NCI-H128 (cell line): ENCODE data around the gene PARG.
"Not testable (repeated sequence)": the region's sequence is repeated elsewhere in the genome, so short reads cannot be mapped to it uniquely, and the experiment has no call there.

Experiments
- DNase-seq: peaks from one replicate; lab custom pipeline; 2025; ENCODE audit not compliant: unreplicated experiment; lab: John Stamatoyannopoulos, UW

Gene PARG

DNA sequence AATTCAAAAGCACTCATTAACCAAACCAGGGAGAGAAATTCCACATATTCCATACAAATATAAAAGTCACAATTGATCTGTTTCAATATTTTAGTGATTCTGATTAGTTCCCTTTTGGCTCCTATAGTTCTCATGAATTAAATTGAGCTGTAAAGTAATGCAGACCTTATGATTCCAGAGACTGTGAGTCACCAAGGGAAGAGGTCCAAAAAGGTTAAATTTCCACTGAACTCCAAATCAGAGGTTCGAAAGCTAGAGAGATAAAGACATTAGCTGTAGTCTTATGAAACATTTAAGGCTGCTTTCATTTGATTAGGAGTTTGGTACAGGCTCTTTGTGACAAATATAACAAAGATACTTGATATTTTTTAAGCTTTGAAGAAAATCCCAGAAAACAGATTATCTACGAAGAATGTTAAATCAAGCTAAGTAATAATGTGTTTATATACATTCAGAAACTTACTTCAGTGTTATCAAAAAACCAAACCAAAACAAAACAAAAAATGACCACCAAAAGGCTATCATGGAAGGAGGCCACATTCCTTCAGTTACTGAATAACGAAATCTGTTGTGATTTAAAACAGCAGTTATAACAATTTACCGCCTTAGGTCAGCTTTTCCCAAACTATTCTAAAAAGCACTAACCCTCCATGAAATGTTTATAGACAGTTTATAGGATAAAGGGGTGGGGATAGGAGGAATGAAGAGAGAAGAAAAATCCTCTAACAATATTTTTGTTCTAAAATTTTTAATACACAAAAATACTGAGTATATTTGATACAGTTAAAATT is 33.3 kb downstream of the PARG start:
- not testable (repeated sequence) for DNase-seq

DNA sequence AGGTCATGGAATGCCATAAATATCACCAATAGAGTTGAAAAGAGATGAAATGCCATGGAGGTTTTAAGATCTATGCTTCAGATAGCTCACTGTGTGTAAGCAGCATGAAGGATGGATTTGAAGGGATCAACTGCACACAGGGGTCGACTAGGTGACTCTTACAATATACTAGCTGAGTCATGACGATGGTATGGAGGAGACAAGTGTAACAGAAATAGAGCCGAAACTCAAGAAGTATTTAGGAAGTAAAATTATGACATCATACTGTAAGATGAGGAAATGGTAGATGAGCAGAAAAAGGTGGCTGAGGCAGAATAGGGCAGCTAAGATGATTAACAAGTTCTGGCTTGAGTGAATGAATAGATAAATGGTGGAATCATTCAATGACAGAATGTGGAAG is 38.0 kb downstream of the PARG start:
- not testable (repeated sequence) for DNase-seq

DNA sequence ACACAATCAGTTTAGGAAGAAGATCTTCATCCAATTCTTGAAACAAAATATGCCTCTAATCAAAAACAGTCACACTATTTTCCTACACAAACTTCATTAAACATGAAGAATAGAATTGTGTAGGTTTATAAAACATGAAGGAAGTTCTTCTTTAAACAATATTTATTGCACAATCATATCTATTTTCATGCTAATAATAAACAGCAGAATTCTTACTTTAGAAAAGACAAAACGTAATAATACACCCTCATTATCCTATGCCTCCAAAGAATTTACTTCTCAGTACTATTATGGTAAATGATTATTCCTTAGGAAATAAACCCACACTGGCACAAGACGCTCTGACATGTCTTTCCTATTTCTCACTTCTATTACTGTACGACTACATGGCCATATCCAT is 41.4 kb downstream of the PARG start:
- not testable (repeated sequence) for DNase-seq

DNA sequence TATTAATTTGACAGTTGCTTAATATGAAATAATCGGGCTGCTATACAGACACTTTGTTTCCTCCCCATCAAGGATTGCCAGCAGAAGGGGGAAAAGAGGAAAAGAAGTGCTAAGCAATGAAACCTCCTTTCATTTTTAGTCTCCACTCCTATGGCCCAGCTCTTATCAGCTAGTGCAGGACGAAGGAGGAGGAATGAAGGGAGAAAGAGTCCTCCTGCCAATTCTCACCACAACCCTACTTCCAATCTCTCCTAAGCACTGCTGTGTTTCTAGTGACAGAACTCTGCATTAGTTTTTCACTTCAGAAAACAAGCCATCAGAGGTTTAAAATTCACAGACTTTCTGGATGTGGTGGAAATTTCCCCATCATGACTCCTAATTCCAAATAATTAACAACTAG is 41.8 kb downstream of the PARG start:
- DNase-seq, result not testable (repeated sequence)

DNA sequence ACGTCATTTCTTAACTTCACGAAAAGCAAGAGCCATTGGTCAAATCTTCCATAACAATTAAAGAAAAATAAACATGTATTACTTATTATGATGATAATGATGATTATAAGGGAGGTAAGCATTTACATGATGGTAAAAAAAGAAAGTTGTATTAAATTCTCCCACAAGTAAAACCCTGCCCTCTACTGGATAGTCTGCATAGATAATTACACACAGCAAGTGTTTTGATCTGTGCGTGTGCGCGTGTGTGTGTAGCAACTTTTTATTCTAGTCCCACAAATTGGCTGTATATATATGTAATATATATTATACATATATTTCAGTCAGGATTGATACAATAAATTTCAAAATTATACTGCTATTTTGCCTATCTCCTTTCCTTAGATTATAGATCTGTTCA is 51.8 kb downstream of the PARG start:
- not testable (repeated sequence) for DNase-seq

DNA sequence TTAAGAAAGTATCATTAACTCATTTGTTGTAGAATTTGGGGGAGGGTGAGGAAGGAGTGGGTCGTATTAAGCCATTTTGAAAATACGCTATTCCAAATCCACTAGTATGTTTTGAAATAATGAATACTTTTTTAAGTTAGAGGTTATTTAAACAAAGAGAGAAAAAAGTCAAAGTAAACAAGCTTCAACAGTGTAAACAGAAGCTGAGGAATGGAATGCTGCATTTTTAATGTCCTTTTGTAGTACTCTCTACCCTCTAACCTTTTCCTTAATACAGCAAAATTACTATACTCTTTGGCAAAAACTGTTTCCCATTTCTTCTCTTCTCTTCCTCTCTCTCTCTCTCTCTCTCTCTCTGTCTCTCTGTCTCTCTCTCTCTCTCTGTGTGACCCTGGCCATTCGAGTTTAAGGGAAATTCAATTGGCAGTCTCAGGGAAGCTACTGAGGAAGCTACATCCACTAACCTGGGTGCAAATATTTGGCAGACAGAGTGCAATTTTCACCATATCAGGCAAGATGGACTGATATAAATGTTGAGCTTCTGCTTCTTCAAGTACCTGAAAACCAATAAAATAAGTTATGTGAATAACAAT is 57.0 kb downstream of the PARG start:
- not testable (repeated sequence) for DNase-seq

DNA sequence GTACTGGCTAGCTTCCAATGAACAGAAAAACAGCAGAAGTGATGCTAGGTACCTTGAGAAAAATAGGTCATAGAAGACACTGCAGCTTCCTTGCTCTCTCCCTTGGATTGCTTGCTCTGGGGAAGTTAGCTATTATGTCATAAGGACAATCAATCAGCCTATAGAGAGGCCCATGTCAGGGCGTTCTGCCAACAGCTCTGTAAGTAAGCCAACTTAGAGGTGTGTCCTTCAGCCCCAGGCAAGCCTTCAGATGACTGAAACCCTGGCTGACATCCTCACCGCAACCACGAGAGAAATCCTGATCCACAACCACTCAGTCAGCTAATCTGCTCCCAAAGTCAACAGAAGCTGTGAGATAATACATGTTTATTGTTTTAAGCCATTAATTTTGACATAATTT is 58.0 kb downstream of the PARG start:
- not testable (repeated sequence) for DNase-seq

DNA sequence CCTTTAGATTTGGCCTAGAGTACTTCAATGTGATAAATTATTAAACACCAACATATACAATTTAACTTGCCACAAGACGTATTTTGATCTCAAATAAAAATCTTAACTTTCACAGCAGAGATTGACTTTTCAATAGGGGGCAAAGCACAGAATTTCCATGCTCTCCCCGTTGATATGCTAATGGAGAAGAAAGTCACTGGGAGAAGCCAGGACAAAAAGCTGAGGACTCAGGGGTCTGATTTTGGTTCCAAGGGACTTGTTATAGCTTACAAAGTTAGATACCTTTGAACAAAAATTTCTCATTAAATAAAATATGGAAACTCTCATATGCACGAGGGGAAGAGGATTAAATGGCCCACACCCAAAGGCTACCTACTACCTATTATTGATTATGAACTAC is 59.5 kb downstream of the PARG start:
- not testable (repeated sequence) for DNase-seq

DNA sequence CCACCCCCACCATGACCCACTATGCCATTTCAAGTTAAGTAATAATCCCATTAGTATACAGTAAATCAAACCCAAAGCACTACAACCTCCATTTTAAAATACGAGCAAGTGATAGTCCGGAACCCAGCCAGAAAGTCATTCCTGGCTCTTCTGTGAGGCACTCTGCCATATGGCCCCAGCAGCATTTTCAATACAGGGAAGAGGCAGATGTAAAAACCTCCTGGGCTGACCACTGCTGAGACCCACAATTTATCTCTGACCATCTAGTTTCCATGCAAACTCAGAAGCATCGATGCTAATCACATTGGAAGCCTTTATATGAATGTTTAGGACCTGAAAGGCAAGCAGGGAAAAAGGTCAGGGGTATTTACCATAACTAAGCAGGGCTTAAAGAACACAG is 69.1 kb downstream of the PARG start:
- not testable (repeated sequence) for DNase-seq

DNA sequence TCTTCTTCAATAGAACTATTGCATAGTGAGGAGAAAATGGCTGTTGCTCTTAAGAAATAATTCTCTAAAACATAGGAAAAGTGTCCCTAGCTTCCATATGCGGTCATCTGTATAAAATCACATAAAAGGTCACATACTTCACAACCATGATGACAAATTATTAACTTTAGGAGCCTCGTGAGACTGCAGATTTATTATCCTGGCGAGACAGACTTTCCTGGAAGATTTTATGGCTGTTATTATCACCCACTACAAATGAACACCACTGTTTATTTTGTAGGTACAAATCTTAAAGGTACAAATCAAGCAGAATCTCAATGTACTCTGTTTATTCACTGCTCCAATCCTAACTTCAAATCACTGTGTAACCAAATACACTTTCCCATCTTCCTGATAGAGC is 70.4 kb downstream of the PARG start:
- not testable (repeated sequence) for DNase-seq

DNA sequence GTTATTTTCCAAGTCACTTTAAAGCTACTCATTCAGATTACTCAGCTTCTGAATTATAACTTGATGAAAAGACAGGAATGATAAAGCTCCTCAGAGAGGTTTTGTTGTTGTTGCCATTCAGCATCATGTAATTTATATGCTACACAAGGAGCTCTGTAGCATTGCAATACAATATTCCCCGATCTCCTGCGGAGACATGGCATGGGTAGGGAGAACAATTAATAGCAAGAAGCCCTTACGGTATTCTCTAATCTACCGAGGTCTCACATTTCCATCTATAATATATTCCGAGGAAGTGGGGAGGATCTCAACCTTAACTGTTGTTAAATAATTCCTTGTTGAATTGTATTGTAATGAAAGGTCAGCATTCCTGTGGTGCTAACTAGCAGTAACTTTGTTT is 81.9 kb downstream of the PARG start:
- not testable (repeated sequence) for DNase-seq

DNA sequence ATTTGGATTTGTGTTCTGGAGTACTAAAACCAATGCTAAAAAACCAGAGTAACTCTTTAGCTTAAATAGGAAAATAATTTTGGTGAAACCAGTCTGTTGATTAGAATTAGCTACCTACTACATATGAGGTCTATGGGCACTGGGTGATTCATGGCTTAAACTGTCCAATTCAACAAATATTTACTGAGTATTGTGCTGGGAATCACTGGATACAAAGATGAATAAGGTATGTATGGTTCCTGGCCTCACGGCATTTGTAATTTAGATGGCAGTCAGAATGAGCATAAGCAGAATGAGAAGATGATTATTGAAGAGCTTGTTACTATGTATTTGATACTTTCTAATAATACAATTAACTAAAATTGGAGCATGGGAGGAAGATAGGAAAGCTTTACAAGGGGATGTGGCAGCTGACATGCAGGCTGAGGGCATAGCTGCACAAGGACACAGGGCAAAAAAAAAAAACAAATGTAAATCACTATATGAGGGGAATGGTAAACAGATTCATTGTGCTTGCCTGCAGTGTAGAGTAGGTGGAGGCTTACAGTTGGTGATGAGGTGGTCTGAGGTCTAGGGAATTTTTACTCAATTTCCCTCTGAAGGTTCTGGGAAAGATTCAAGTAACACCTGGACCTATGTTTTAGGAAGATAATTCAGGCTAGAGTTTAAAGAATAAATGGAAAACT is 83.0 kb downstream of the PARG start:
- not testable (repeated sequence) for DNase-seq

DNA sequence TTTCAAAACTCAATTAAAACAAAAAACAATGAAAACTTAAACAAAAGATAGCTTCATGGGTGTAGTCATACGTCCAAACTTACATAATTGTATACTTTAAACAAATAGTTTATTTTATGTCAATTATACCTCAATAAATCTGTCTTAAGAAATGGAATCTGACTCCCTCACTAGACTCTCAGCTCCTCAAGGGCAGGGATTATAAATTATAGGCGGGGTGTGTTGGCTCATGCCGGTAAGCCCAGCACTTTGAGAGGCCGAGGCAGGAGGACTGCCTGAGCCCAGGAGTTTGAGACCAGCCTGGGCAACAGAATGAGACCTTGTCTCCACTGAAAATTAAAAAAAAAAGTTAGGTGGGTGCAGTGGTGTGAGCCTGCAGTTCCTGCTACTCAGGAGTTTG is 92.3 kb downstream of the PARG start:
- DNase-seq, result not testable (repeated sequence)

DNA sequence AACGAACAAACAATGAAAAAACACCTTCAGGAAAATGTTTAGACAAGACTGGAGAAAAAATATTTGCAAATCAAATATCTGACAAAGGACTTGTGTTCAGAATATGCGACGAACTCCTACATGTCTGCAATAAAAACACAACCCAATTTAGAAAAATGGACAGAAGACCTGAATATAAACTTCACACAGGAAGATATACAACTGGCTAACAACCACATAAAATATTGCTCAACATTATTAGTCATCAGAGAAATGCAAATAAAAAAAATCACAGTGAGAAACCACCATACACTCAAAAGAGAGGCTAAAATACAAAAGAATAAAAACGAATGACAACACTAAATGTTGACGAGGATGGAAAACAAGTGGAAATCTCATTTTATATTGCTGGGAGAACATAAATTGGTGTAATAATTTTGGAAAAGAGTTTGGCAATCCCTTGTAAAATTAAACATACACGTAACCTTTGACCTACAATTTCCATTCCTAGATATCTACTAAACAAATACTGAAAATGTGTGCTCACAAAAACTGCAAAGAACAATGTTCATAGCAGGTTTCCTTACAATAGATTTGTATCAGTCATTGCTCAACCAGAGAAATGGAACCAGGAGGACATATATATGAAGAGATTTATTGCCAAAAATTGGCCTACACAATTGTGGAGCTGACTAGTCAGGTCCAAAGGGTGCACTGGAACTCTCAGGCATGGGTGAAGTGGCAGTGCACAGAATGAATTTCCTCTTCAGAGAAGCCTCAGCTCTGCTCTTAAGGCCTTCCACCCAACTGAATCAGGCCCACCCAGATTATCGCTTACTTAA is 96.8 kb downstream of the PARG start:
- DNase-seq, result no peak

DNA sequence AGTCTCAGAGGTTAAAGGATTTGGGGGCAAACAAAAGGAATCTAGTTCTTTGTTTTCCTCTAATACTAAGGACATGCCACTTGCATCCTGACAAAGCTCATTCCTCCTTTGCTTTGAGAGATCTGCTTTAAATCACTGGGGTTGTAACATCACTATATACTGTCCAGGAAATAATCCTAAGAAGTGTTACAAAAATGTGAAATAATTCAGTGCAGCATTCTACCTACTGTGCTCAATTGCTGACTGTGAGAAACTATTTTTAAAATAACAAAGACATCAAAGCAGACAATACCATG is 99.5 kb downstream of the PARG start:
- DNase-seq, result not testable (repeated sequence)

DNA sequence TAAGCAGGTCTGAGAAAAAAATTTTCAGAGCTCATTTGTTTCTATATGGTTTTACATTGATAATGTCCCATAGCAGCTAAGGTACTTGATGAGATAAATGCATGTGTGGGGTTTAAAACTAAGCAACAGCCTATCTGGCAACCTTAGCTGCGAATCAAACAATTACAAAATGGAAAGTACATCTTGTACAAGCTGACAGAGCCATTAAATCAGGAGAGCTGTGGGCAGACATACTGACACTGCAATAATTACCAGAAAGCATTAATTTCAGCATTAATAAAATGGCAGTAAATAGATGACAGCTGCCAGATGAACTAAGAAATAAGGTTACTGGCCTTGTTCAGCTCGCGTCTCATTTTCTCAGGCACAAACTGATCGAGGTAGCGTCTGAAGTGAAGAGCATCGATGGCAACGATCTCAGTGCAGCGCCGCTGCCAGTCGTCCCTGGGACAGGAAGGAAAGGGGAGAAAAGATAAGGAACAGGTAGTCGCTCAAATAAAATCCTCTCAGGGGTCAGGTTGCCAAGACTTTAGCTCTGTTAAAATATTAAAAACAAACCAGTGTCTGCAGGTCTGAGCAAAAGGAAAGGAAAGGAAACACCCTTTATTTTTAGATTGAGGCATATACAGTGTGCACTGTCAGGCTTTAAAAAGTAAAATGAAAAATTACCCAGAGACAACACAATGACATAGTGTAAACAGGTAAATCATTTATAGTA is 100.1 kb downstream of the PARG start:
- no peak for DNase-seq

DNA sequence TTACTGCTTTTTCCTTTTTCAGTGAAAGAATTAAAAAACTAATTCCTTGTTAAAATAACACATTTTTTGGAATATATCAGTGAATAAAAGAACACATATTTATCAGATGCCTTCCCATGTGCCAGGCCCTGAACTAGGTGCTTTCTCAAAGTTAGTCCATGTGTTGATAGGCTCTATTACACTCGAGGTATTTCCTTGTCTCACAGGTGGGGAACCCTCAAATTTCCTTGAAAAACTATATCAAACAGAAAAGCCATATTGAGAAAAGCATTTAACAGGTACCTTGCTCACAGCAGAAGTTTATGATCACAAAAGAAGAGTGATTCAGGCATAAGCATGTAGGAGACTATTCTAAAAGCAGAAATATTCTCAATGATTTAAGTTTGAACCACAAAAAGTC is 104.1 kb downstream of the PARG start:
- no peak for DNase-seq

DNA sequence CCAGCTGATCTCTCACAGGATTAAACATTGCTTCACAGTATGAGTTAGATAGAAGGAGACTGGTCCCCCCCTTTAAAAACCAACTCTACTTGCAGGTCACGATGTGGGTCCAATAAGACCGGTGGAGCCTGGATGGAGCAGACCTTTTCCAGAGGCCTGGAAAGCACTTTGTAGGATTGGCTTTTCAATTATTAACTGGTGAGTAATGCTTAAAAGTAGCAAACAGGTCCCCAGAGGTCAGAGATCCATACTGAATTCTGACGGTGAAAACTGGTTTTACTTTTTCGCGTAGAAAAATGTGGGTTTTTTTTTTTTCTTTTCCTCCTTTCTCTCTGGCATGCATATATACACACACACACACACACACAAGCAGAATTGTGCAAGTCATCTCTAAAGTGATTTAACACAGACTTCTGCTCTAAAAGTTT is 104.8 kb downstream of the PARG start:
- no peak for DNase-seq

DNA sequence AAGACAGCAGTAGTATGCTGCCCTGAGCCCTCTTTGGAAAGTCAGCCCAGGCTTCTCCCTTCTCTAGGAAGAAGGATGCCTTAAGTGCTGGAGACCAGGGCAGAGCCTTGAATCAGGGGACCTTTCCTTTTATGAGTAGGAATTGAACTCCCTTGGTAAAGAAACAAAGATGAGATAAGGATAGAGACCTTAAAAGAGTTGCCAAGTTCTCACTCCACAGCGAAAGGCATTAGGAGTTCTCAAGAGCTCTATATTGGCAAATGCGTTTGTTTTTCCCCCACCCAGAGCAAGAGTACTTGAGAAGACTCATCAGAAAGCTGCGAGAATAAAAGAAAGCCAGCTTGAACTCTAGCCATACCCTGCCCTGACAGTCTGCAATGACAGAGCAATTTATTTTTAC is 106.9 kb downstream of the PARG start:
- no peak for DNase-seq

DNA sequence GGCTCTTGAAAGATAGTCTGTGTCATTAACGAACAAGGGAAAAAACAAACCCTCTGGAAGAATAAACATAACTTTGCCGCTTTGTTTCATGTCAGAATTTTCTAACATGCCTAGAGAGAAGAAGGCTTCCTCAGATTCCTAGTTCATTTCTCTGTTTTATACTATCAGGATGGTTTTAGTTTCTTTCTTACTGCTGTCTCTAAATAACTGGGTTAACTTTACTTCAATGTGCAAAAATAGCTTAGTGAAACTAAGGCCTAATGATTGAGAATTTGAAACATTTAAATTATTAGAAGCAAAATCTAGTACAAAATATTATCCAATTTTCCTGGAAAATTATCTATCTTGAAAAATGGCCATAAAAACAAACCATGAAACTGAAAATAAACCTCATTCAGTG is 107.6 kb downstream of the PARG start:
- DNase-seq, result no peak

DNA sequence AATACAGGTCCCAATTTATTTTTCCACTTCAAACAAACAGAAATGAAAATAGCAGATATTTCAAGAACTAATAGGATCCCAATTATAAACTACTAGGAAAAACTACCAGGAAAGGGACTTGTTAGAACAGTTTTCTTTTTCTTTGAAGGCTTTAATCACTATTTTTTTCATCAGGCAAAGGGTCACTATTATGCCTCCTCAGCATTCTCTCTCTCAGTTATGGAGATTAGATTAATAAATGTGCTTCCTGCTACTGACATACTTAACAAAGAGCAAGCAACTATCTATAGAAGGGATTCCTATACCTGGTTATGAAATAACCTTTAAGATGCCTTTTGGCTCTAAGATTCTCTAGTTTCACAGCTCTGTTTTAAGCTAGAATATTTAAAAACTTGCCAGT is 108.7 kb downstream of the PARG start:
- no peak for DNase-seq
